WTC11 (cell line): ENCODE measurements around the gene RASEF. TPM values are rescaled to one million over a fixed set of nuclear protein-coding genes. Genes with fewer than 3 reads are reported as not detected.

Source experiments
- ATAC-seq: fragments of 200-7000 bp; cut with Tn5 transposase; 2 replicates; pipeline ENCODE4 v1.10.0; 2021; ENCODE audit warnings: mild to moderate bottlenecking, moderate library complexity
- CTCF ChIA-PET: fragments of 300-600 bp; sonication (Branson Sonifier 250); formaldehyde crosslinking; loops from one replicate; lab custom pipeline; 2021; ENCODE audit warnings: antibody characterized with exemption; lab: Charles Lee
- POLR2A ChIA-PET: fragments of 350-600 bp; sonication (Branson Sonifier 250); formaldehyde crosslinking; loops from one replicate; lab custom pipeline; 2021; ENCODE audit warnings: antibody characterized with exemption; lab: Charles Lee
- DNase-seq: peaks from one replicate; pipeline ENCODE4 v3.0.0; 2021; ENCODE audit warnings: low spot score
- H3K27ac Mint-ChIP-seq: 2 replicates; pipeline ENCODE4 v1.8.0; 2021; ENCODE audit warnings: mixed read lengths
- H3K27me3 Mint-ChIP-seq: 2 replicates; pipeline ENCODE4 v1.8.0; 2021; ENCODE audit warnings: low read depth, mild to moderate bottlenecking, moderate library complexity, mixed read lengths
- H3K36me3 Mint-ChIP-seq: 2 replicates; pipeline ENCODE4 v1.8.0; 2021; ENCODE audit warnings: mixed read lengths
- H3K4me1 Mint-ChIP-seq: 2 replicates; pipeline ENCODE4 v1.8.0; 2022; ENCODE audit warnings: mixed read lengths
- H3K4me3 Mint-ChIP-seq: 2 replicates; pipeline ENCODE4 v1.8.0; 2021; ENCODE audit warnings: mild to moderate bottlenecking, moderate library complexity, mixed read lengths
- H3K9me3 Mint-ChIP-seq: 2 replicates; pipeline ENCODE4 v1.8.0; 2021; ENCODE audit warnings: mixed read lengths
- CREB1 ChIP-seq: sonication (generic); formaldehyde crosslinking; IDR thresholded peaks from 2 replicates; pipeline ENCODE4 v1.8.0; 2023; ENCODE audit warnings: mild to moderate bottlenecking, missing genetic modification reagents
- ESRRA ChIP-seq: sonication (generic); formaldehyde crosslinking; IDR thresholded peaks from 2 replicates; pipeline ENCODE4 v1.8.1; 2022; ENCODE audit warnings: mild to moderate bottlenecking, missing genetic modification reagents, borderline replicate concordance
- ETV6 ChIP-seq: sonication (generic); formaldehyde crosslinking; IDR thresholded peaks from 2 replicates; pipeline ENCODE4 v1.8.1; 2022; ENCODE audit warnings: mild to moderate bottlenecking, missing genetic modification reagents
- FOXK1 ChIP-seq: sonication (generic); formaldehyde crosslinking; IDR thresholded peaks from 2 replicates; pipeline ENCODE4 v1.8.0; 2022; ENCODE audit warnings: mild to moderate bottlenecking, moderate library complexity, missing genetic modification reagents
- GRHL2 ChIP-seq: fragments of 250-450 bp; sonication (Bioruptor Pico); IDR thresholded peaks from 2 replicates; pipeline ENCODE4 v1.8.0; 2022; ENCODE audit warnings: mild to moderate bottlenecking, moderate library complexity; ENCODE audit not compliant: insufficient replicate concordance, severe bottlenecking
- NR1H2 ChIP-seq: sonication (generic); formaldehyde crosslinking; IDR thresholded peaks from 2 replicates; pipeline ENCODE4 v1.9.0; 2021; ENCODE audit warnings: mild to moderate bottlenecking, moderate library complexity, missing genetic modification reagents
- SMAD3 ChIP-seq: sonication (generic); formaldehyde crosslinking; IDR thresholded peaks from 2 replicates; pipeline ENCODE4 v1.8.0; 2022; ENCODE audit warnings: missing genetic modification reagents, mild to moderate bottlenecking, borderline replicate concordance
- TEAD4 ChIP-seq: sonication (generic); formaldehyde crosslinking; IDR thresholded peaks from 2 replicates; pipeline ENCODE4 v1.8.0; 2022; ENCODE audit warnings: mild to moderate bottlenecking, missing genetic modification reagents
- total RNA-seq: library from RNA; stranded (reverse); gene quantifications from 3 replicates; pipeline ENCODE4 v1.2.3, GENCODE V29; 2021
- TF ChIP-seq, protein P1 (sequence below): sonication (generic); formaldehyde crosslinking; IDR thresholded peaks from 2 replicates; pipeline ENCODE4 v1.8.0; 2022; ENCODE audit warnings: mild to moderate bottlenecking, missing genetic modification reagents
- TF ChIP-seq, protein P2 (sequence below): sonication (generic); formaldehyde crosslinking; IDR thresholded peaks from 2 replicates; pipeline ENCODE4 v1.8.0; 2023; ENCODE audit warnings: missing genetic modification reagents, mild to moderate bottlenecking, borderline replicate concordance
- TF ChIP-seq, protein P3 (sequence below): fragments of 250-450 bp; sonication (Bioruptor Pico); IDR thresholded peaks from 2 replicates; pipeline ENCODE4 v1.8.0; 2021; ENCODE audit warnings: mild to moderate bottlenecking
- TF ChIP-seq, protein P4 (sequence below): fragments of 200-600 bp; IDR thresholded peaks from 2 replicates; pipeline ENCODE4 v1.8.0; 2022; ENCODE audit warnings: antibody characterized with exemption
- TF ChIP-seq, protein P5 (sequence below): sonication (generic); formaldehyde crosslinking; conservative IDR thresholded peaks from 2 replicates; pipeline ENCODE4 v1.8.1; 2023; ENCODE audit warnings: mild to moderate bottlenecking, low read depth, missing genetic modification reagents, moderate library complexity
- TF ChIP-seq, protein P6 (sequence below): fragments of 250-450 bp; sonication (Bioruptor Pico); IDR thresholded peaks from 2 replicates; pipeline ENCODE4 v2.1.2; 2022; ENCODE audit warnings: mild to moderate bottlenecking, moderate library complexity

Gene RASEF
- total RNA-seq, 1 experiment from 2014 or later = 6.5 TPM

DNA sequence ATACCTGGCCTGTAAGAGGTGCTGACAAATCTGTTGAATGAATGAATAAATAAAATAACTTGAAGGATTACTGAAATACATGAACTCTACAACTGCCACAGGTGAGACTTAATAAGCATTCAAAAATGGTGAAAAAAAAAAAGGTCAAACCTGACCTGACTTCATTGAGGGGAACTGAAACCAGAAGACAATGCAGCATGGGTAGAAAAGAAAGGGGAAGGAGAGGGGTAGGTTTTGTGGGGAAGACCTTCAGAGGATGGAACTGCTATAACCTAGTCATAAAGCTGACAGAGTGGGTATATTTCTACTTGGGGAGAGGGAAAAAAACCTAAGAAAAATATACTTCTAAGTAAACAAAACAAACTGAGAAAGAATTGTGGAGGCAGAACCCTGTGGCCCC, 56.6 kb downstream of the RASEF start:
- ChIA-PET CTCF (no interaction called here), POLR2A (no interaction called here)
- Mint-ChIP-seq H3K27ac (no peak overlapping the region), H3K4me1 (peaks cover 6% of the 10 kb centered on the region), H3K27me3 (no peaks in the 10 kb centered on the region; the same call in 1 of the 2 replicates), H3K4me3 (no peak overlapping the region), H3K36me3 (no peaks in the 10 kb centered on the region), H3K9me3 (no peaks in the 10 kb centered on the region)
- DNase-seq = no peak
- TF ChIP-seq TEAD4 (CRISPR knock-in tag) = no peak
- TF ChIP-seq, protein P1, sequence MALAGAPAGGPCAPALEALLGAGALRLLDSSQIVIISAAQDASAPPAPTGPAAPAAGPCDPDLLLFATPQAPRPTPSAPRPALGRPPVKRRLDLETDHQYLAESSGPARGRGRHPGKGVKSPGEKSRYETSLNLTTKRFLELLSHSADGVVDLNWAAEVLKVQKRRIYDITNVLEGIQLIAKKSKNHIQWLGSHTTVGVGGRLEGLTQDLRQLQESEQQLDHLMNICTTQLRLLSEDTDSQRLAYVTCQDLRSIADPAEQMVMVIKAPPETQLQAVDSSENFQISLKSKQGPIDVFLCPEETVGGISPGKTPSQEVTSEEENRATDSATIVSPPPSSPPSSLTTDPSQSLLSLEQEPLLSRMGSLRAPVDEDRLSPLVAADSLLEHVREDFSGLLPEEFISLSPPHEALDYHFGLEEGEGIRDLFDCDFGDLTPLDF (CRISPR knock-in tag) = no peak
- TF ChIP-seq, protein P2, sequence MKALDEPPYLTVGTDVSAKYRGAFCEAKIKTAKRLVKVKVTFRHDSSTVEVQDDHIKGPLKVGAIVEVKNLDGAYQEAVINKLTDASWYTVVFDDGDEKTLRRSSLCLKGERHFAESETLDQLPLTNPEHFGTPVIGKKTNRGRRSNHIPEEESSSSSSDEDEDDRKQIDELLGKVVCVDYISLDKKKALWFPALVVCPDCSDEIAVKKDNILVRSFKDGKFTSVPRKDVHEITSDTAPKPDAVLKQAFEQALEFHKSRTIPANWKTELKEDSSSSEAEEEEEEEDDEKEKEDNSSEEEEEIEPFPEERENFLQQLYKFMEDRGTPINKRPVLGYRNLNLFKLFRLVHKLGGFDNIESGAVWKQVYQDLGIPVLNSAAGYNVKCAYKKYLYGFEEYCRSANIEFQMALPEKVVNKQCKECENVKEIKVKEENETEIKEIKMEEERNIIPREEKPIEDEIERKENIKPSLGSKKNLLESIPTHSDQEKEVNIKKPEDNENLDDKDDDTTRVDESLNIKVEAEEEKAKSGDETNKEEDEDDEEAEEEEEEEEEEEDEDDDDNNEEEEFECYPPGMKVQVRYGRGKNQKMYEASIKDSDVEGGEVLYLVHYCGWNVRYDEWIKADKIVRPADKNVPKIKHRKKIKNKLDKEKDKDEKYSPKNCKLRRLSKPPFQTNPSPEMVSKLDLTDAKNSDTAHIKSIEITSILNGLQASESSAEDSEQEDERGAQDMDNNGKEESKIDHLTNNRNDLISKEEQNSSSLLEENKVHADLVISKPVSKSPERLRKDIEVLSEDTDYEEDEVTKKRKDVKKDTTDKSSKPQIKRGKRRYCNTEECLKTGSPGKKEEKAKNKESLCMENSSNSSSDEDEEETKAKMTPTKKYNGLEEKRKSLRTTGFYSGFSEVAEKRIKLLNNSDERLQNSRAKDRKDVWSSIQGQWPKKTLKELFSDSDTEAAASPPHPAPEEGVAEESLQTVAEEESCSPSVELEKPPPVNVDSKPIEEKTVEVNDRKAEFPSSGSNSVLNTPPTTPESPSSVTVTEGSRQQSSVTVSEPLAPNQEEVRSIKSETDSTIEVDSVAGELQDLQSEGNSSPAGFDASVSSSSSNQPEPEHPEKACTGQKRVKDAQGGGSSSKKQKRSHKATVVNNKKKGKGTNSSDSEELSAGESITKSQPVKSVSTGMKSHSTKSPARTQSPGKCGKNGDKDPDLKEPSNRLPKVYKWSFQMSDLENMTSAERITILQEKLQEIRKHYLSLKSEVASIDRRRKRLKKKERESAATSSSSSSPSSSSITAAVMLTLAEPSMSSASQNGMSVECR (CRISPR knock-in tag) = no peak
- TF ChIP-seq, protein P3, sequence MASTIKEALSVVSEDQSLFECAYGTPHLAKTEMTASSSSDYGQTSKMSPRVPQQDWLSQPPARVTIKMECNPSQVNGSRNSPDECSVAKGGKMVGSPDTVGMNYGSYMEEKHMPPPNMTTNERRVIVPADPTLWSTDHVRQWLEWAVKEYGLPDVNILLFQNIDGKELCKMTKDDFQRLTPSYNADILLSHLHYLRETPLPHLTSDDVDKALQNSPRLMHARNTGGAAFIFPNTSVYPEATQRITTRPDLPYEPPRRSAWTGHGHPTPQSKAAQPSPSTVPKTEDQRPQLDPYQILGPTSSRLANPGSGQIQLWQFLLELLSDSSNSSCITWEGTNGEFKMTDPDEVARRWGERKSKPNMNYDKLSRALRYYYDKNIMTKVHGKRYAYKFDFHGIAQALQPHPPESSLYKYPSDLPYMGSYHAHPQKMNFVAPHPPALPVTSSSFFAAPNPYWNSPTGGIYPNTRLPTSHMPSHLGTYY (CRISPR knock-in tag) = no peak
- no peak for ATAC-seq

DNA sequence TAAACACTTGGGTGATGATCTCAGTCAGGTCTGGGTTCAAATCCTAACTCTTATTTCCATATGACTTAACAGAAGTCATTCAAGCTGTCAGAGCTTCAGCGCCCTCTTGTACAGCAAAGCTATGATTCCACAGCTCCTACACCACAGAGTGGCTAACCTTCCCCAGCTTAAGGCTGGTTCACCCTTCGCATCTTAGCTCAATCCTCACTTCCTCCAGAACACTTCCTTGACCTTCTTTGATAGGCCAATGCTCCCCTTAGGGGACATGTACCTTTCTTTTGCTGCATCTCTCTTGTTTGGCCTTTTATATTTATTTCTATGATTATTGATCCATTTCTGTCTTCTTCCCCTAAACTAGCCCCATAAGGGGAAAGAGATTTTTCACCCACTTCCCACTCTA, 57.0 kb downstream of the RASEF start:
- no peak for ATAC-seq
- no peaks in the 10 kb centered on the region for H3K9me3 Mint-ChIP-seq
- no peaks in the 10 kb centered on the region; the same call in 1 of the 2 replicates for H3K27me3 Mint-ChIP-seq
- H3K27ac Mint-ChIP-seq = no peak overlapping the region
- H3K4me3 Mint-ChIP-seq = no peak overlapping the region
- peaks cover 6% of the 10 kb centered on the region for H3K4me1 Mint-ChIP-seq
- DNase-seq = no peak
- ChIA-PET POLR2A (no interaction called here), CTCF (no interaction called here)
- H3K36me3 Mint-ChIP-seq = no peaks in the 10 kb centered on the region
- no peak for TF ChIP-seq ESRRA
- TF ChIP-seq, protein P4, sequence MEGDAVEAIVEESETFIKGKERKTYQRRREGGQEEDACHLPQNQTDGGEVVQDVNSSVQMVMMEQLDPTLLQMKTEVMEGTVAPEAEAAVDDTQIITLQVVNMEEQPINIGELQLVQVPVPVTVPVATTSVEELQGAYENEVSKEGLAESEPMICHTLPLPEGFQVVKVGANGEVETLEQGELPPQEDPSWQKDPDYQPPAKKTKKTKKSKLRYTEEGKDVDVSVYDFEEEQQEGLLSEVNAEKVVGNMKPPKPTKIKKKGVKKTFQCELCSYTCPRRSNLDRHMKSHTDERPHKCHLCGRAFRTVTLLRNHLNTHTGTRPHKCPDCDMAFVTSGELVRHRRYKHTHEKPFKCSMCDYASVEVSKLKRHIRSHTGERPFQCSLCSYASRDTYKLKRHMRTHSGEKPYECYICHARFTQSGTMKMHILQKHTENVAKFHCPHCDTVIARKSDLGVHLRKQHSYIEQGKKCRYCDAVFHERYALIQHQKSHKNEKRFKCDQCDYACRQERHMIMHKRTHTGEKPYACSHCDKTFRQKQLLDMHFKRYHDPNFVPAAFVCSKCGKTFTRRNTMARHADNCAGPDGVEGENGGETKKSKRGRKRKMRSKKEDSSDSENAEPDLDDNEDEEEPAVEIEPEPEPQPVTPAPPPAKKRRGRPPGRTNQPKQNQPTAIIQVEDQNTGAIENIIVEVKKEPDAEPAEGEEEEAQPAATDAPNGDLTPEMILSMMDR = no peak
- TF ChIP-seq, protein P3 (CRISPR knock-in tag) = no peak
- no peak for TF ChIP-seq NR1H2 (CRISPR knock-in tag)
- TF ChIP-seq SMAD3 (CRISPR knock-in tag) = no peak
- TF ChIP-seq CREB1 (CRISPR knock-in tag) = no peak
- TF ChIP-seq FOXK1 (CRISPR knock-in tag) = no peak
- TF ChIP-seq, protein P5, sequence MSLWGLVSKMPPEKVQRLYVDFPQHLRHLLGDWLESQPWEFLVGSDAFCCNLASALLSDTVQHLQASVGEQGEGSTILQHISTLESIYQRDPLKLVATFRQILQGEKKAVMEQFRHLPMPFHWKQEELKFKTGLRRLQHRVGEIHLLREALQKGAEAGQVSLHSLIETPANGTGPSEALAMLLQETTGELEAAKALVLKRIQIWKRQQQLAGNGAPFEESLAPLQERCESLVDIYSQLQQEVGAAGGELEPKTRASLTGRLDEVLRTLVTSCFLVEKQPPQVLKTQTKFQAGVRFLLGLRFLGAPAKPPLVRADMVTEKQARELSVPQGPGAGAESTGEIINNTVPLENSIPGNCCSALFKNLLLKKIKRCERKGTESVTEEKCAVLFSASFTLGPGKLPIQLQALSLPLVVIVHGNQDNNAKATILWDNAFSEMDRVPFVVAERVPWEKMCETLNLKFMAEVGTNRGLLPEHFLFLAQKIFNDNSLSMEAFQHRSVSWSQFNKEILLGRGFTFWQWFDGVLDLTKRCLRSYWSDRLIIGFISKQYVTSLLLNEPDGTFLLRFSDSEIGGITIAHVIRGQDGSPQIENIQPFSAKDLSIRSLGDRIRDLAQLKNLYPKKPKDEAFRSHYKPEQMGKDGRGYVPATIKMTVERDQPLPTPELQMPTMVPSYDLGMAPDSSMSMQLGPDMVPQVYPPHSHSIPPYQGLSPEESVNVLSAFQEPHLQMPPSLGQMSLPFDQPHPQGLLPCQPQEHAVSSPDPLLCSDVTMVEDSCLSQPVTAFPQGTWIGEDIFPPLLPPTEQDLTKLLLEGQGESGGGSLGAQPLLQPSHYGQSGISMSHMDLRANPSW = no peak
- TF ChIP-seq, protein P2 (CRISPR knock-in tag) = no peak
- TF ChIP-seq, protein P6, sequence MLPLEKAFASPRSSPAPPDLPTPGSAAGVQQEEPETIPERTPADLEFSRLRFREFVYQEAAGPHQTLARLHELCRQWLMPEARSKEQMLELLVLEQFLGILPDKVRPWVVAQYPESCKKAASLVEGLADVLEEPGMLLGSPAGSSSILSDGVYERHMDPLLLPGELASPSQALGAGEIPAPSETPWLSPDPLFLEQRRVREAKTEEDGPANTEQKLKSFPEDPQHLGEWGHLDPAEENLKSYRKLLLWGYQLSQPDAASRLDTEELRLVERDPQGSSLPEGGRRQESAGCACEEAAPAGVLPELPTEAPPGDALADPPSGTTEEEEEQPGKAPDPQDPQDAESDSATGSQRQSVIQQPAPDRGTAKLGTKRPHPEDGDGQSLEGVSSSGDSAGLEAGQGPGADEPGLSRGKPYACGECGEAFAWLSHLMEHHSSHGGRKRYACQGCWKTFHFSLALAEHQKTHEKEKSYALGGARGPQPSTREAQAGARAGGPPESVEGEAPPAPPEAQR = no peak
- no peak for TF ChIP-seq GRHL2 (CRISPR knock-in tag)
- no peak for TF ChIP-seq ETV6
